LNCAP (cell line): ENCODE measurements around the gene NEK6.
A peak's percentile ranks its signal among the peaks of the same experiment; 100 is the strongest.

Experiments
- CTCF ChIP-seq: fragments of 450-650 bp; IDR thresholded peaks from 2 replicates; pipeline ENCODE4 v1.5.1; 2017; ENCODE audit warnings: mild to moderate bottlenecking

The NEK6 gene

GRCh38 chr9:124353811-124354274, 96.1 kb downstream of the NEK6 start:
- no peak for TF ChIP-seq CTCF

- no peak for TF ChIP-seq CTCF
Measured at GRCh38 chr9:124354346-124355038, 96.7 kb downstream of the NEK6 start.

- no peak for TF ChIP-seq CTCF
Measured at GRCh38 chr9:124355039-124355940, 97.5 kb downstream of the NEK6 start.

- no peak for TF ChIP-seq CTCF
Measured at GRCh38 chr9:124355941-124356744, 98.4 kb downstream of the NEK6 start.

GRCh38 chr9:124356745-124357390, 99.1 kb downstream of the NEK6 start:
- no peak for TF ChIP-seq CTCF

GRCh38 chr9:124357721-124358361, 100.1 kb downstream of the NEK6 start:
- peak; percentile 16; the same call in 1 of the 2 replicates for TF ChIP-seq CTCF
